Psoas muscle (tissue), 8 donors: ENCODE measurements around the gene ELMOD1. TPM values are rescaled to one million over a fixed set of nuclear protein-coding genes. Genes with fewer than 3 reads are reported as not detected.

ENCODE experiments used
- ATAC-seq, 4 donors: fragments of 200-7000 bp; cut with Tn5 transposase; one replicate each; pipeline ENCODE4 v1.9.1; 2020; ENCODE audit warnings: moderate library complexity in 3 of 4, mild to moderate bottlenecking in 2 of 4
- DNase-seq, 2 donors: peaks; one replicate each; pipeline ENCODE4 v3.0.0-alpha.2; 2020
- H3K27ac ChIP-seq: fragments of 200-600 bp; one replicate; pipeline ENCODE4 v1.8.0; 2022
- H3K27me3 ChIP-seq, 3 donors: fragments of 200-600 bp in 1 of 3; one replicate each; pipeline versions ENCODE4 v1.6.1 to v1.8.0; 2013 to 2022; ENCODE audit warnings: low read length in 2 of 3, mild to moderate bottlenecking in 2 of 3, moderate library complexity in 1 of 3; ENCODE audit not compliant: insufficient read depth in 3 of 3
- H3K36me3 ChIP-seq, 2 donors: fragments of 200-600 bp in 1 of 2; one replicate each; pipeline versions ENCODE4 v1.6.1 to v1.8.0; 2013 to 2022; ENCODE audit warnings: low read depth in 1 of 2, mild to moderate bottlenecking in 1 of 2, moderate library complexity in 1 of 2; ENCODE audit not compliant: insufficient read depth in 1 of 2
- H3K4me1 ChIP-seq: fragments of 200-600 bp; one replicate; pipeline ENCODE4 v1.8.0; 2022
- H3K4me3 ChIP-seq: fragments of 200-600 bp; one replicate; pipeline ENCODE4 v1.8.0; 2022; ENCODE audit warnings: mild to moderate bottlenecking
- H3K9me3 ChIP-seq: fragments of 200-600 bp; one replicate; pipeline ENCODE4 v1.8.0; 2022
- CTCF ChIP-seq: fragments of 200-600 bp; IDR thresholded peaks from one replicate; pipeline ENCODE4 v1.8.0; 2022; ENCODE audit warnings: antibody characterized with exemption
- WGBS, 3 donors: extraction: QIAGEN DNeasy Blood & Tissue Kit; methylation state at CpG; one replicate each; pipeline versions ENCODE4 v1.1.6 to v1.1.7; 2013; 5-methylcytosine and 5-hydroxymethylcytosine counted together
- intact Hi-C, 2 donors: fragments of 100-400 bp; cut with DNase I; formaldehyde crosslinking; loops; one replicate each; pipeline versions ENCODE4 v1.11.0 to v1.14.2; 2022
- polyA plus RNA-seq, 3 donors: library from polyadenylated mRNA; stranded (reverse); fragments of 200-250 nt; gene quantifications; one replicate each; pipeline ENCODE4 v1.2.3, GENCODE V29; 2013
- total RNA-seq, 4 donors: library from RNA; stranded (reverse); fragmentation: NEBNext Ultra II Directional in 2 of 4; extraction: Animal tissue kit (Norgen Biotek cat#: 25700) in 2 of 4; gene quantifications; one replicate each; pipeline versions ENCODE4 v1.2.1 to v1.2.4, GENCODE V29; 2021 to 2023
- donor health status: healthy with polysubstance abuse.
- donor health status: DM: no; HTN: no; CAD: no; lungs with moderate emphysema.
- donor health status: Bipolar disorder and iron deficiency.
- donor health status: healthy.
- donor health status: DM: yes; HTN: yes; CAD: no.
- donor health status: DM: no; HTN: no; CAD: no.
- donor health status: DM: no; HTN: no; CAD: no.
- donor health status: DM: yes; HTN: yes; CAD: no.

The ELMOD1 gene
- total and polyA plus RNA-seq, 7 donors = 0.17 to 4.7 (median 1.4) TPM

- intact Hi-C loops = no loop called here
- Histone ChIP-seq H3K4me3 (no peak overlapping the region), H3K27ac (peak overlapping the region; percentile 79), H3K36me3 (no peaks in the 10 kb centered on the region), H3K9me3 (no peaks in the 10 kb centered on the region), H3K4me1 (peaks cover 23% of the 10 kb centered on the region), H3K27me3 (no peaks in the 10 kb centered on the region)
- DNase-seq (no peak), ATAC-seq (no peak)
- TF ChIP-seq CTCF = no peak
- WGBS, 3 donors = 67 to 86% (median 83%) methylated on average over 6 of the region's 6 CpGs
Measured at GRCh38 chr11:107697291-107697690, 106.3 kb downstream of the ELMOD1 start.

- ATAC-seq (no peak), DNase-seq (no peak)
- Histone ChIP-seq H3K4me1 (peaks cover 40% of the 10 kb centered on the region), H3K36me3 (no peaks in the 10 kb centered on the region), H3K27ac (peak overlapping the region; percentile 42), H3K27me3 (no peaks in the 10 kb centered on the region), H3K9me3 (no peaks in the 10 kb centered on the region), H3K4me3 (no peak overlapping the region)
- WGBS, 3 donors = 75 to 88% (median 76%) methylated on average over 15 of the region's 15 CpGs
- TF ChIP-seq CTCF = no peak
- intact Hi-C loops = loop anchor here in 1 of 2 donors (5.0 kb wide), 1 partner anchor 73 kb away; no protein-coding TSS in a partner anchor
Measured at GRCh38 chr11:107699371-107700285, 108.7 kb downstream of the ELMOD1 start.

- intact Hi-C loops = loop anchor here in 1 of 2 donors (5.0 kb wide), 1 partner anchor 70 kb away; no protein-coding TSS in a partner anchor
- peak overlapping the region; percentile 91 for H3K27ac ChIP-seq
- ATAC-seq = no peak
Measured at GRCh38 chr11:107702109-107702660, 111.2 kb downstream of the ELMOD1 start.

GRCh38 chr11:107702723-107703122, 111.8 kb downstream of the ELMOD1 start:
- H3K9me3 ChIP-seq = no peaks in the 10 kb centered on the region
- peaks cover 0 to 2% of the 10 kb centered on the region in 2 donors for H3K36me3 ChIP-seq
- WGBS, 3 donors = 66 to 84% (median 68%) methylated on average over 2 of the region's 2 CpGs
- H3K27ac ChIP-seq = peak overlapping the region; percentile 91
- H3K4me1 ChIP-seq = peaks cover 35% of the 10 kb centered on the region
- TF ChIP-seq CTCF = no peak
- intact Hi-C loops = loop anchor here in 1 of 2 donors (5.0 kb wide), 1 partner anchor 70 kb away; no protein-coding TSS in a partner anchor
- no peak overlapping the region for H3K4me3 ChIP-seq
- no peak for ATAC-seq
- DNase-seq = no peak
- no peaks in the 10 kb centered on the region for H3K27me3 ChIP-seq

More at GRCh38 chr11:107702109-107702660, 111.2 kb downstream of the ELMOD1 start:
- peaks cover 35% of the 10 kb centered on the region for H3K4me1 ChIP-seq
- no peak overlapping the region for H3K4me3 ChIP-seq
- no peak for DNase-seq
- 55 to 77% (median 65%) methylated on average over 7 of the region's 7 CpGs for WGBS, 3 donors
- TF ChIP-seq CTCF = no peak
- no peaks in the 10 kb centered on the region for H3K27me3 ChIP-seq
- no peaks in the 10 kb centered on the region for H3K9me3 ChIP-seq
- H3K36me3 ChIP-seq = no peaks in the 10 kb centered on the region
